Hepatocyte (in vitro differentiated cells): ENCODE data around the gene TSHZ1.

Source experiments
- EZH2phosphoT487 ChIP-seq: fragments of 200-600 bp; sonication (generic); IDR thresholded peaks from one replicate; pipeline ENCODE4 v1.6.1; 2018; ENCODE audit warnings: antibody characterized with exemption, mild to moderate bottlenecking, low read depth, moderate library complexity; ENCODE audit not compliant: unreplicated experiment, severe bottlenecking
- TF ChIP-seq, protein P1 (sequence below): fragments of 200-600 bp; sonication (generic); IDR thresholded peaks from 2 replicates; pipeline ENCODE4 v1.5.1; 2016; ENCODE audit warnings: antibody characterized with exemption, mild to moderate bottlenecking; ENCODE audit not compliant: poor library complexity

DNA sequence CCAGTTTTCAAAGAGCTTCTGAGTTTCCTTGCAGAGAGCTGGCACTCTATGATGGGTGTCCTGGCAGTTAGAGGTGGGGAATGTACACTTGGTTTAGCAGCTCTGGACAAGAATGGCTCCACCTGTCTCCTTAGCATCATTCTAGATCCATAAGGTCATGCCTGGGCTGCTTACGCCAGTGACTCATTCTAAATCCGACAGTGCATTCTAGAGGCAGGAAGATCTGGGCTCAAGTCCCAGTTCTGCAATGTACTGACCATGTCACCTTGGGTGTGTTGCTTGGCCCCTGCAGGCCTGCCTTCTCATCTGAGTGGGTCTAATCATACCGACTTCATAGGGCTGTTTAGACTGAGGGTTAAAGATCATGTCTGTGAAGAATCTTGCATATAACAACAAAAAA, 48.1 kb upstream of the TSHZ1 start:
- TF ChIP-seq, protein P1, sequence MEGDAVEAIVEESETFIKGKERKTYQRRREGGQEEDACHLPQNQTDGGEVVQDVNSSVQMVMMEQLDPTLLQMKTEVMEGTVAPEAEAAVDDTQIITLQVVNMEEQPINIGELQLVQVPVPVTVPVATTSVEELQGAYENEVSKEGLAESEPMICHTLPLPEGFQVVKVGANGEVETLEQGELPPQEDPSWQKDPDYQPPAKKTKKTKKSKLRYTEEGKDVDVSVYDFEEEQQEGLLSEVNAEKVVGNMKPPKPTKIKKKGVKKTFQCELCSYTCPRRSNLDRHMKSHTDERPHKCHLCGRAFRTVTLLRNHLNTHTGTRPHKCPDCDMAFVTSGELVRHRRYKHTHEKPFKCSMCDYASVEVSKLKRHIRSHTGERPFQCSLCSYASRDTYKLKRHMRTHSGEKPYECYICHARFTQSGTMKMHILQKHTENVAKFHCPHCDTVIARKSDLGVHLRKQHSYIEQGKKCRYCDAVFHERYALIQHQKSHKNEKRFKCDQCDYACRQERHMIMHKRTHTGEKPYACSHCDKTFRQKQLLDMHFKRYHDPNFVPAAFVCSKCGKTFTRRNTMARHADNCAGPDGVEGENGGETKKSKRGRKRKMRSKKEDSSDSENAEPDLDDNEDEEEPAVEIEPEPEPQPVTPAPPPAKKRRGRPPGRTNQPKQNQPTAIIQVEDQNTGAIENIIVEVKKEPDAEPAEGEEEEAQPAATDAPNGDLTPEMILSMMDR, result no peak
- TF ChIP-seq EZH2phosphoT487, result no peak
